Stimulated activated memory B cell treated with anti-CD40 and anti-IgM and Interleukin-4, amounts not matched to agents 10 μg/mL and 1 μg/mL and 100 μg/mL, for 72 hours (primary cell): ENCODE measurements around the gene SPC24.
"Not testable (repeated sequence)": the region's sequence is repeated elsewhere in the genome, so short reads cannot be mapped to it uniquely, and the experiment has no call there.

Source experiments
- ATAC-seq: fragments of 150-1000 bp; cut with Tn5 transposase; 2 replicates; pipeline ENCODE4 v1.10.0; 2021
- H3K27ac Mint-ChIP-seq: one replicate; pipeline ENCODE4 v1.8.0; 2022; ENCODE audit warnings: mild to moderate bottlenecking, mixed read lengths
- H3K27me3 Mint-ChIP-seq: one replicate; pipeline ENCODE4 v1.8.0; 2022; ENCODE audit warnings: mixed read lengths
- H3K36me3 Mint-ChIP-seq: one replicate; pipeline ENCODE4 v1.8.0; 2022; ENCODE audit warnings: mixed read lengths
- H3K4me1 Mint-ChIP-seq: one replicate; pipeline ENCODE4 v1.8.0; 2022; ENCODE audit warnings: mixed read lengths
- H3K4me3 Mint-ChIP-seq: one replicate; pipeline ENCODE4 v1.8.0; 2022; ENCODE audit warnings: mild to moderate bottlenecking, moderate library complexity, mixed read lengths
- H3K9me3 Mint-ChIP-seq: one replicate; pipeline ENCODE4 v1.8.0; 2022; ENCODE audit warnings: mixed read lengths

Gene SPC24

DNA sequence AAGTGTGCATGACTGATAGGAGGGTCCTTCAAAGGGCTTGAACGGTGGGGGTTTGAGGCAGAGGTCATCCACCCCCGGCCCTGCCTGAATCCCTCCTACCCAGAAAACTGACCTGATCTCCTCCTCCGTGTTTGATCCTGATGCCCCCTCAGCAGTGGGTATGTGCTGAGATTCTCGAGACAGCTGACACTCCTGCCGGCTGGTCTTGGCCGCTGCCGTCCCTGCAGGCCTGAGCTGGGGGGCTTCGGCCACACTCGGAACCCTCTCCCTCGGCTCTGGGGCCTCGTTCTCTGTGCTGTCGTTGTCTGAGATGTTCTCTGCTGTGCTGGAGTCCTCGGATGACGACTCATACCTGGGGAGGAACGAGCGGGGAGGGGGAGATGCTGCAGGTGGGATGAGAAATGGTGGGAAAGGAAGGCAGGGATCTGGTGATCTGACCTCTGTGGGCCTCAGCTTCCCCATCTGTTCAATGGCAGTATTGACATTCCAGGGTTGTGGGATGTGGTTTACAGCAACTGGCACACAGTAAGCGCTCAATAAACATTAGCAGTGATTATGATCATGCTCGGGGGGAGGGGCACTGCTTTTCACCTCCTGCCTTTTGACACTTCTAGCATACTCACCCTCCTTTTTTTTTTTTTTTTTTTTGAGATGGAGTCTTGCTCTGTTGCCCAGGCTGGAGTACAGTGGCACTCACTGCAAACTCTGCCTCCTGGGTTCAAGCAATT lies 21.0 kb upstream of the SPC24 start:
- Mint-ChIP-seq H3K36me3 (no peaks in the 10 kb centered on the region), H3K9me3 (no peaks in the 10 kb centered on the region), H3K4me3 (no peak overlapping the region), H3K27ac (no peak overlapping the region), H3K4me1 (peaks cover 22% of the 10 kb centered on the region), H3K27me3 (peaks cover 36% of the 10 kb centered on the region)
- no peak for ATAC-seq

DNA sequence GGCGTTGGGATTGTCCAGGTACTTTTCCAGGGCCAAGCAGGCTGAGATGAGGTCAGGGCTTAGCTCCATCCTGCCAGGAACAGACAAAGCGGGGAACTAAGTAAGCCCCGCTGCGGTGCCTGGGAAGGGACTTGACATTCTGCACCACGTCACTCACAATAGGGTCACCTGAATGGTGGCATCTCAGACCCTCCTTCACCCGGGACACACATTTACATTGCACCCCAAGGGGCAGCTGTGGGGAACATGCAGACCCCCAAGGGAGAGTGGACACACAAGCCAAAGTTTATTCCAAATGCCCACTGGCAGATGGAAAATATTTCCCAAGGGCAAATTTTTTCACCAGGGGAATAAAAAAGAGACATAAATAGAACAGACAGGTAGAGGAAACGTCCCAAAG lies 20.3 kb upstream of the SPC24 start:
- H3K4me1 Mint-ChIP-seq: peaks cover 17% of the 10 kb centered on the region
- H3K36me3 Mint-ChIP-seq: no peaks in the 10 kb centered on the region
- no peak overlapping the region for H3K4me3 Mint-ChIP-seq
- peaks cover 29% of the 10 kb centered on the region for H3K27me3 Mint-ChIP-seq
- ATAC-seq: no peak
- H3K9me3 Mint-ChIP-seq: no peaks in the 10 kb centered on the region
- no peak overlapping the region for H3K27ac Mint-ChIP-seq

DNA sequence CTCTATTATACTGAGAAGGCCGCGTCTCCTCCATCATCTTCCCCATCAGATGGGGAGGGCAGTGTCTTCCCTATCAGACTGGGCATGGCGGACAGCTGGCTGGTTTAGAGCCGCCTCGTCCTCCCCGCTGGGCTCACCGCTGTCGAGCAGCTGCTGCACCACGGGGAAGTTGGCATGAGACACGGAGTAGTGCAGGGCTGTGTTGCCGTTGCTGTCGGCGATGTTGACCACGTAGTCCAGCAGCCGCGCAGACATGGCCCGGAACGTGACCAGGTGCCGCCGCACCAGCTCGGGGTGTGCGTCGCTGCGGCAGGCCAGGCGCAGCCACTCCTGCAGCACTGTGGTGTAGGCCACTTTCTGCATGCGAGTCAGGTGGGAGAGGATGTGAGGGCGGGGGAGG lies 18.8 kb upstream of the SPC24 start:
- Mint-ChIP-seq H3K36me3 (no peaks in the 10 kb centered on the region), H3K4me1 (peaks cover 4% of the 10 kb centered on the region), H3K9me3 (no peaks in the 10 kb centered on the region), H3K4me3 (no peak overlapping the region), H3K27me3 (peaks cover 37% of the 10 kb centered on the region), H3K27ac (no peak overlapping the region)
- ATAC-seq: no peak

DNA sequence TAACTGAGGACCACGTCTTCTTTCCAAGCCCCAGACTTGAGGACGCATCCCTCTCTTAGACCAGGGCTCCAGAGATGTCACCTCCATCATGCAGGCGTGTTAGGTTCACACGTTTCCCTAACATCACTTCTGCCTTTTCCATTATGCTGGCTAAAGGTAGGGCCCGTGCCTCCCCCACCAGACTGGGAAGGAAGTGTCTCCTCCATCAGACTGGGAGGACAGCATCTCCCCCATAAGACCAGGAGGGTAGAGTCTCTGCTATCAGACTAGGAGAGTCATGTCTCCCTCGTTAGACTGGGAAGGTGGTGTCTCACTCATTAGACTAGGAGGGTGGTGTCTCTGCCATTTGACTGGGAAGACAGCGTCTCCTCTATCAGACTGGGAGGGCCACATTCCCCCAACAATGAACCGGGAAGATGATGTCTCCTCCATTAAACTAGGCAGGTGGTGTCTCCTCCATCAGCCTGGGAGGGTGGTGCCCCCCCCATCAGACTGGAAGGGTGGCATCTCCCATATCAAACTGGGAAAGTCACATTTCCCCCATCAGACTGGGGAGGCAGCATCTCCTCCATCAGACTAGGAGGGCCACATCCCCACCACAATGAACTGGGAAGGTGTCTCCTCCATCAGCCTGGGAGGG lies 18.1 kb upstream of the SPC24 start:
- Mint-ChIP-seq H3K27me3 (peaks cover 34% of the 10 kb centered on the region), H3K27ac (no peak overlapping the region), H3K36me3 (no peaks in the 10 kb centered on the region), H3K4me3 (no peak overlapping the region), H3K4me1 (no peaks in the 10 kb centered on the region), H3K9me3 (no peaks in the 10 kb centered on the region)
- ATAC-seq: no peak

DNA sequence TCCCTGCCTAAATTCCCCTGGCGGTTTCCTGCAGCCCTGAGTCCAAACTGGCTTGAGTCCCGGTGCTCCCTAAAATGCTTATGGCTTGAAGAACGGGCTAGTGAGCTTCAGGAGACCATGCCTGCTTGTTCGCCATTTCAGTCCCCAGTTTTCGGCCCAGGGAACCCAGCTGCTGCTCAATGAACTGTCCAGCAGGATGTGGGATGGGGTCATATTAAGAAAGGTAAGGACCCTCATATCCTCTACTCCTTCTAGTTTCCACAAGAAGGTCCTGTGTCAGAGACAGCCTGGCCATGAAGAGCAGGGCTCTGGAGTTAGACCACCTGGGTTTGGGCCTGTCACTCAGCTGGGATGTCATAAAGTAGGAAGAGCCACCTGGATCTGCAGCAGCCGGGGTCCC lies 17.0 kb upstream of the SPC24 start:
- Mint-ChIP-seq H3K27me3 (peaks cover 24% of the 10 kb centered on the region), H3K4me1 (no peaks in the 10 kb centered on the region), H3K9me3 (no peaks in the 10 kb centered on the region), H3K4me3 (no peak overlapping the region), H3K36me3 (no peaks in the 10 kb centered on the region), H3K27ac (no peak overlapping the region)
- ATAC-seq: no peak

DNA sequence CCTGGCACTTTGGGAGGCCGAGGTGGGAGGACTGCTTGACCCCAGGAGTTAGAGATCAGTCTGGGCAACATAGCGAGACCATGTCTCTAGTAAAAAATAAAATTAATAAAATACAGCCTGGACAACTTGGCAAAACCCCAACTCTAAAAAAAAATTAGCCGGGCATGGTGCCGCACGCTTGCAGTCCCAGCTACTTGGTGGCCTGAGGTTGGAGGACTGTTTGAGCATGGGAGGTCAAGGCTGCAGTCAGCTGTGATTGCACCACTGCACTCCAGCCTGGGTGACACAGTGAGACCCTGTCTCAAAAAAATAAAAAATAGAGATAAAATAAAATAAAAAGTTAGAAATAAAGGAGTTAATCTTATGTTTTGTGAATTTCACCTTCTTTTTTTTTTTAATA lies 15.6 kb upstream of the SPC24 start:
- no peaks in the 10 kb centered on the region for H3K9me3 Mint-ChIP-seq
- no peak for ATAC-seq
- H3K27ac Mint-ChIP-seq: no peak overlapping the region
- no peak overlapping the region for H3K4me3 Mint-ChIP-seq
- no peaks in the 10 kb centered on the region for H3K4me1 Mint-ChIP-seq
- H3K36me3 Mint-ChIP-seq: no peaks in the 10 kb centered on the region
- peaks cover 24% of the 10 kb centered on the region for H3K27me3 Mint-ChIP-seq

DNA sequence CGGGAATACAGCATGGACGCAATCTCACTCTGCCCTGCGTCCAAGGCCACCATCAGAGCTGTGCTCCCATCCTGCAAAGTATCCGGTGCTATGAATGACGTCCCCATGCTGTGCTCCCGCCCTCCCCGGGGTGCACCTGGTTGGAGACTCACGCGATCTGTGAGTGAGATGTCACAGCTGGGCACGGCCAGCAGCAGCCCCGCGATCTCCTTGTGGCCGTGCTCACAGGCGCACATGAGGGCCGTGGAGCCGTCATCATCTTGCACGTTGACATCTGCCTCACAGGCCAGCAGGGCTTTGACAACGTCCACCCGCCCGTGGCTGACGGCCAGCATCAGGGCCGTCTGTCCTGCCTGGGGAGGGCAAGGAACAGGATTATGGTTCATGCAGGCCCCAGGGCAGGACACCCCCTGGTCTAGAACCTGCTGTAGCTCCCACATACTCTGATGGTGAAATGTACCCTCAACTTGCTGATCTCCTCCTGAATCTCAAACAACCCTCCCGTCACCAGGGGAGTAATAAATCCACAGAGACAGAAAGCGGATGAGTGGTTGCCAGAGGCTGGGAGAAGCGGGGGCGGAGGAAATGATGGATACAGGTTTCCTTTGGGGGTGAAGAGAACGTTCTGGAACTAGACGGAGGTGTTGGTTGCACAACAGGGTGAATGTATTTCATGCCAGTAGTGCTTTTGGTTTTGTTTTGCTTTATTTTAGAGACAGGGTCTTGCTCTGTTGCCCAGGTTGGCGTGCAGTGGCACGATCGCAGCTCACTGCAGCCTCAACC lies 14.5 kb upstream of the SPC24 start:
- Mint-ChIP-seq H3K9me3 (no peaks in the 10 kb centered on the region), H3K4me1 (no peaks in the 10 kb centered on the region), H3K27me3 (peaks cover 15% of the 10 kb centered on the region), H3K4me3 (no peak overlapping the region), H3K27ac (no peak overlapping the region), H3K36me3 (no peaks in the 10 kb centered on the region)
- ATAC-seq: no peak

DNA sequence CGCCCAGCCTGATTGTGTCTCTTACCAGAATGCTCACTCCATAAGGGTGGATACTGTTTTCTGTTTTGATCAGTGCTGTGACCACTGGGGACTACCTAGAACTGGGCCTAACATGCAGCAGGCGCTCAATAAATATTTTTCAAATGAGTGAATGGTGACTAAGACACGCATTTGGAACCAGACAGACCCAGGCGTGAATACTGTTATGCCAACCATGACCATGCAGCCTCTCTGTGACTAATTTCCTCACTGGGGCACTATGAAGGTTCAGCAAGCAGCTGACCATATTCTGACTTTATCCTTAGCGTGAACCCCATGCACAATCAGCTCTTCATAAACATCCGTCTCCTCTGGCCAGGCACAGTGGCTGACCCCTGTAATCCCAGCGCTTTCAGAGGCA lies 13.0 kb upstream of the SPC24 start:
- Mint-ChIP-seq H3K4me1 (no peaks in the 10 kb centered on the region), H3K9me3 (no peaks in the 10 kb centered on the region), H3K36me3 (no peaks in the 10 kb centered on the region), H3K4me3 (no peak overlapping the region), H3K27ac (no peak overlapping the region), H3K27me3 (peaks cover 15% of the 10 kb centered on the region)
- ATAC-seq: peak; percentile 42

DNA sequence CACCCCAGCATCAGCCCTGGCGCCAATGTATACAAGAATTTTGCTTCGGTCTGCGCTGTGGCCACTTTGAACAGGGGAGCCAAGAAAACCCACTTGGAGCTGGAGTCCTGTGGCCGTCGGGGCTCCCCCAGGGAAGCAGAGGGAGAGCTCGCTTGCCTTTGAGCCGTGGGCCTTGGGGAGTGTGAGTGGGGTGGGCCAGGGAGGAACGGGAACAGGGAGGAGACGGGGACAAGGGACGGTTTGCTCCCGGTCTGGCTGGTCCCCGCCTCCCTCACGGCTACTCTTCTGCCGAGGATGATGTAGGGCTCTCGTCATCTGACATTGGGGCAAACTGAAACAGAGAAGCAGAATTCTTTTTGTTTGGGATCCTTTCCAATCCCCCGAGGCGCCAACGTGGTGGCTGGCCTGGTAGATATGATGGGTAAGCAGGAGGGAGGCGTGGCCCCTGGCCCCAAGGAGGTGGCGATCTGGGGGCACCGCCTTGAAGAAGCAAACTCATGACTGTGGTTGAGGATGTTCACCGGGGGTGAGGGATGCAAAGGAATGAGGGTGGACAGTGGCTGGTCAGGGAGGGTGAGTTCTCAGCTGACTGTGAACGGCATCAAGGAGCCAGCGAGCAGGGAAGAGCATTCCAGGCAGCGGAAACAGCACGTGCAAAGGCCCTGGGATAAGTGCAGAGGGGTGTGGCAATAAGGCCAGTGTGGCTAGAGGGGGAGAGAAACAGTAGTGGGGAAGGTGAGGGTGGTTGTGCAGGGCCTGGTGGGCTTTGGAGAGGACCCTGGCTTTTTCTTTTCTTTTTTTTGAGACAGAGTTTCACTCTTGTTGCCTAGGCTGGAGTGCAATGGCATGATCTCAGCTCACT lies 10.9 kb upstream of the SPC24 start:
- Mint-ChIP-seq H3K27me3 (peaks cover 15% of the 10 kb centered on the region), H3K27ac (no peak overlapping the region), H3K4me3 (no peak overlapping the region), H3K4me1 (no peaks in the 10 kb centered on the region), H3K9me3 (no peaks in the 10 kb centered on the region), H3K36me3 (no peaks in the 10 kb centered on the region)
- ATAC-seq: no peak

DNA sequence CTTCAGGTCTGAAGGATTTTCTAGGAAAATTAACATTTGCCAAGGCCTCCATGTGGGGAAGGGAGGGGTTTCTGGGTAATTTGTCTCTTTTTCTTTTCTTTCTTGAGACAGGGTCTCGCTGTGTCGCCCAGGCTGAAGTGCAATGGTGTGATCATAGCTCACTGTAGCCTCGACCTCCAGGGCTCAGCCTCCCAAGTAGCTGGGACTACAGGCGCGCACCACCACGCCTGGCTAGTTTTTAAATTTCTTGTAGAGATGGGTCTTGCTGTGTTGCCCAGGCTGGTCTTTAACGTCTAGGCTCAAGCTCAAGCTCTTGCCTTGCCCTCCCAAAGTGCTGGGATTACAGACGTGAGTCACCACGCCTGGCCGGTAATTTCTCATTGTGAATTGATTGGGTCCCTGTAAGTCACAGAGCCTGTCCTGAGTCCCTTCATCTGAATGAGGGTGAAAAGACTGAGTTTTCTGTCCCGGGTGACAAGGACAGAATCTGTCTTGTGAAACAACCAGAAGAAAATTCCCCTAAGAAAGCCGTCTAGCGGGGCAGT lies 10.0 kb upstream of the SPC24 start:
- Mint-ChIP-seq H3K36me3 (no peaks in the 10 kb centered on the region), H3K27me3 (peaks cover 15% of the 10 kb centered on the region), H3K9me3 (no peaks in the 10 kb centered on the region), H3K27ac (no peak overlapping the region), H3K4me3 (no peak overlapping the region), H3K4me1 (no peaks in the 10 kb centered on the region)
- no peak for ATAC-seq

DNA sequence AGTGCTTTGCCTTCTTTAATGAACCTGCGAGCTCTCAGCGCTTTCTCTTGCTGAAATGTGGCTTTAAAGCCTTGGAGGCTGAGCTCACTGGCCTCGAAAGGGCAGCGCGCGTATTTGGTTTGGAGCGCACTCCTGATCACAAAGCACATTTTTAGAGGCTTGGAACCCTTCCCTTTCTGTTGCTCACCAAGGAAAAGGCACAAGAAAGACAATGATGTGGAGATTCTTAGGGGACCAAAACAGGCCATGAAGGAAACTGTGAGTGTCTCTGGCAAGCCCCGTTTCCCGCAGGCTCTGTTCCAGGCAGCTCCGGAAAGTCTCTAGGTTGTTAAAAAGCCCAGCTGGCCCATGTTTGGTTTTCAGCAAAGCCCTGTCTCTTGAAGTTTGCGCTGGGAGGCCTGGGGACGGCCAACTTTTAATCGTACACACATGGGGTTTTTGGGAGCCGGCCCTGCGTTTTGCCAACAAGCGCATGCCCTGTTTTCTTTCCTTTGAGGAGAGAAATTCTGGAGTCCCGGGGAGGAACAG lies 9.4 kb upstream of the SPC24 start:
- no peak overlapping the region for H3K27ac Mint-ChIP-seq
- no peaks in the 10 kb centered on the region for H3K4me1 Mint-ChIP-seq
- no peaks in the 10 kb centered on the region for H3K9me3 Mint-ChIP-seq
- peaks cover 12% of the 10 kb centered on the region for H3K27me3 Mint-ChIP-seq
- no peak overlapping the region for H3K4me3 Mint-ChIP-seq
- ATAC-seq: no peak
- no peaks in the 10 kb centered on the region for H3K36me3 Mint-ChIP-seq

DNA sequence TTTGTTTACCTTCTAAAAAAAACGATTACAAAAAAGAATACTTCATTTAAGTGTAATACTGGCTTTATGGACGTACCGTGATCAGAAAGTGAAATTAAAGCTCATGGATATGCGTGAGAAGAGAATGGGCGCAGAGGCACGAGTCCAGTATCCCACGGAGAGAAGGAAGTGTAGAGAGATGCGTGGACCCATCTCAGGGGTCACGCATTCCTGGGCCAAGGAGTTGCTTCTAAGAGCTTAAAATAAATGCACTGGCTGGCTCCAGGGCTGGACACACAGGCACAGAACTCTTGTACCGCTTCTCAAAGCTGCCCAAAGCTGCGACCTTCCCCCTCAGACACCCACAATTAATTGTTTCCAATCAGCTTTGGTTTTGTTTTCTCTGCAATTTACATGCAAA lies 8.7 kb upstream of the SPC24 start:
- no peaks in the 10 kb centered on the region for H3K4me1 Mint-ChIP-seq
- no peak overlapping the region for H3K4me3 Mint-ChIP-seq
- H3K36me3 Mint-ChIP-seq: no peaks in the 10 kb centered on the region
- H3K27ac Mint-ChIP-seq: no peak overlapping the region
- ATAC-seq: no peak
- no peaks in the 10 kb centered on the region for H3K9me3 Mint-ChIP-seq
- peaks cover 7% of the 10 kb centered on the region for H3K27me3 Mint-ChIP-seq

DNA sequence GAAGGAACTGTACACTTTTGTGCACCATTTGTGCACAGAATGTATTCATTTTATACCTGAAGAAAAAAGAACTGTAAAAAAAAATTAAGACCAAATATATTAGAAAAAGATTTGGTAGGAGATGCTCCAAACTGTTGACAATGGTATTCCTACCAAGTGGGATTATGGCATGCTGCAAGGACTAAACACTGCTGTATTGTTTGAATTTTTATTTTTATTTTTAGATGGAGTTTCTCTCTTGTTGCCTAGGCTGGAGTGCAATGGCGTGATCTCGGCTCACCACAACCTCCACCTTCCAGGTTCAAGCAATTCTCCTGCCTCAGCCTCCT lies 4.8 kb upstream of the SPC24 start:
- H3K36me3 Mint-ChIP-seq: not testable (repeated sequence)

DNA sequence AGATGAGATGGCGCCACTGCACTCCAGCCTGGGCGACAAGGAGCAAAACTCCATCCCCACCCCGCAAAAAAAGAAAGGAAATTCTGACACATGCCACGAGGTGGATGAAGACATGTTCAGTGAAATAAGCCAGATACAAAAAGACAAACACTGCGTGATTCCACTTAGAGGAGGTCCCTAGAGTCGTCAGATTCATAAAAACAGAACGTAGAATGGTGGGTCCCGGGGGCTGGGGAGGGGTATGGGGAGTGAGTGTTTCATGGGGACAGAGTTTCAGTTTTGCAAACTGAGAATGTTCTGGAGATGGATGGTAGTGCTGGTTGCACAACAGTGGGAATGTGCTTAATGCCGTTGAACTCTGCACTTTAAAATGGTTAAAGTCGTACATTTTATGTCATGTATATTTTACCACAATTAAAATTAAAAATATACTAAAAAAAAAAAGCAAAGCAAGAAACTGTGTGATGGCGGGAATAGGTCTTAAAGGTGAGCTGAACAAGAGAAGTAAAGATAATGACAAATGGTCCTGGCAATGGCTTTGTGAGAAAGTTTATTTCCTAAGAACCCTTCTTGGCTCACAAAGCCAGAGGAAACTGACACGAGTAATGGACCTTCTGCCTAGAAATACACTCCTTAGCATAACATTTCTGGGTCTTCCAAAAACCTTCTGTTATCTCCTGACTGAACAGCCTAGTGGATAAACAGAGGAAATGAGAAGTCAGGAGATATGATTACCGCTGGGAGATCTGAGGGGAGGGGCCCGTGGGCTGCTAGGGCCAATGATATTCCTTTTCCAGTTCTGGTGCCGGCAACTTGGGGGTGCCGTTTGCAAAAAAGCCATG lies 4.2 kb upstream of the SPC24 start:
- H3K27ac Mint-ChIP-seq: no peak overlapping the region
- ATAC-seq: no peak
- peaks cover 2% of the 10 kb centered on the region for H3K4me1 Mint-ChIP-seq
- no peak overlapping the region for H3K4me3 Mint-ChIP-seq
- H3K9me3 Mint-ChIP-seq: no peaks in the 10 kb centered on the region
- peaks cover 2% of the 10 kb centered on the region for H3K27me3 Mint-ChIP-seq
- no peaks in the 10 kb centered on the region for H3K36me3 Mint-ChIP-seq

More for the DNA sequence above, 4.8 kb upstream of the SPC24 start:
- ATAC-seq, H3K27ac Mint-ChIP-seq, H3K27me3 Mint-ChIP-seq, H3K4me1 Mint-ChIP-seq, H3K4me3 Mint-ChIP-seq, H3K9me3 Mint-ChIP-seq: not testable (repeated sequence)
